IPS DF 4.7 (cell line): ENCODE data around the gene TEAD3.
"Not testable (repeated sequence)": the region's sequence is repeated elsewhere in the genome, so short reads cannot be mapped to it uniquely, and the experiment has no call there.

Experiments used
- DNase-seq: peaks from one replicate; pipeline ENCODE4 v3.0.0-alpha.2; 2013; ENCODE audit warnings: low spot score; ENCODE audit errors: extremely low read depth

TEAD3 gene

GRCh38 chr6:35496841-35497570 lies at the start of gene TEAD3:
TEAD3 (minus strand) TSS chr6:35497079.
- no peak for DNase-seq

- DNase-seq, result no peak
These were observed 48.0 kb upstream of the TEAD3 start for GRCh38 chr6:35544769-35545361.

GRCh38 chr6:35543459-35544193 lies 46.7 kb upstream of the TEAD3 start:
- no peak for DNase-seq

DNA sequence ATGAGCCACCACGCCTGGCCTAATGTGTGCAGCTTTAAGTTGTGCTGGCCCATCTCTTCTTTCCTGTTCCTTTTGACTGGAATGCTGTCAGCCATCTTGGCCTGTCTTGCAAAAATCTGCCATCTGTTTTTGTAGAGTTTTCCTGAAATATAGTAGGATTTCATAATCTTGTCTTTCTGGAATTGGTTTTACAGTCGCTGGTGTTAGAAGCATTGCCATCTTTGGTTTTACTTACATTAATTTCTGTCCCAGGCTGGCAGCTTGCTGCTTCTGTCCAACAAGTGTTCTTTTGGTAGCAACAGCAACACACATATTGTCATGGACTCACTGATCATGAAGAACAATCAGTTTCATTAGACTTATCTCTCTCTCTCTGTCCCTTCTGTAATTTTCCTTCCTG lies 45.0 kb upstream of the TEAD3 start:
- no peak for DNase-seq

- no peak for DNase-seq
These were observed 42.3 kb upstream of the TEAD3 start for GRCh38 chr6:35539223-35539622.

- DNase-seq, result not testable (repeated sequence)
These were observed 39.0 kb upstream of the TEAD3 start for GRCh38 chr6:35535847-35536246.

DNA sequence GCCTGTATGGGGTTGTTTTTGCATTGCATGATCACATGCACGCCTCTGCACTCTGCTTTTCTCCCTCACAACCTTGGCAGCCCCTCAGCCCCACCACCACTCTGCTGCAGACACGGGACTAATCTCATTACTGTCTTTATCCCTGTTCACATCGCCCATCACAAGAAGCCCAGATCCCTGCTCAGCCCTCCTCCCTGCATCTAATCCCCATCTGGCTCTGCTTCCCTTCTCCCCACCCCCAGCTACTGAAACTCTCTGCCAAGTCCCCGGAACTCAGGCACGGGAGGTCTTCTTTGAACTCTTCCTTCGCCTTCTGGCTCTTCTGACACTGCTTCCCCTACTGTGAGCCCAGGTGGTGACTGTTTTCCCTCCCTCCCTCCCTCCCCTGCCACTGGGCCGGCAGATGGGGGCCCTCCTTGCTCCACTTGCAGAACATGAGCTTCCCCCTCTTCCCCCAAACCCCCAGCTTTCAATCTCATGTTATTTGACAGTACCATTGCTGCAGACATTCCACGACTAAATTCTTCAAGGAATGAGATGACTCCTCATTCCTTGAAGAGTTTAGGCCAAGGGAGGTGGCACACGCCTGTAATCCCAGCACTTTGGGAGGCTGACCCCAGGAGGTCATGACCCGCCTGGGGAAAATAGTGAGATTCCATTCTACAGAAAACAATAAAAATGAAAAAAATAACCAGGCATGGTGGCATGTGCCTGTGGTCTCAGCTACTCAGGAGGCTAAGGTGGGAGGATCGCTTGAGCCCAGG lies 37.7 kb upstream of the TEAD3 start:
- DNase-seq, result no peak

- DNase-seq, result no peak
These were observed 37.1 kb upstream of the TEAD3 start for GRCh38 chr6:35533981-35534380.

DNA sequence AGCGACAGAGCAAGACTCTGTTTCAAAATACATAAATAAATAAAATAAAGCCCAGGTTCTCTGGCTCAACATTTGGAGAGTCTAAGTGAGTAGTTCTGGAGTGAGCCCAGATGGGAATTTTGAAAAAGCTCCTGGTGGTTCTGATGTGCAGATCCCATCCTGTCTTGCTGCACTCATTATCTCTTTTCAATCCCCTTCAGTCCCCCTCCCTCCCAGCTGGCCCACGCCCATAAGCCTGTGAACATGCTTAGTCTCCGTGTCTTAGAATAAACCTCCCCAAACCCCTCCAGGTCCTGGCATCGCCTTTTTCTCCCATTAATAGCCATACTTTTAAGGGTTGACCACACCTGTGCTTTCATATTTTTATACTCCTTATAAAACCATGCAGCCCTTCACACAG lies 35.2 kb upstream of the TEAD3 start:
- no peak for DNase-seq

GRCh38 chr6:35524380-35525020 lies 27.6 kb upstream of the TEAD3 start:
- DNase-seq, result no peak

DNA sequence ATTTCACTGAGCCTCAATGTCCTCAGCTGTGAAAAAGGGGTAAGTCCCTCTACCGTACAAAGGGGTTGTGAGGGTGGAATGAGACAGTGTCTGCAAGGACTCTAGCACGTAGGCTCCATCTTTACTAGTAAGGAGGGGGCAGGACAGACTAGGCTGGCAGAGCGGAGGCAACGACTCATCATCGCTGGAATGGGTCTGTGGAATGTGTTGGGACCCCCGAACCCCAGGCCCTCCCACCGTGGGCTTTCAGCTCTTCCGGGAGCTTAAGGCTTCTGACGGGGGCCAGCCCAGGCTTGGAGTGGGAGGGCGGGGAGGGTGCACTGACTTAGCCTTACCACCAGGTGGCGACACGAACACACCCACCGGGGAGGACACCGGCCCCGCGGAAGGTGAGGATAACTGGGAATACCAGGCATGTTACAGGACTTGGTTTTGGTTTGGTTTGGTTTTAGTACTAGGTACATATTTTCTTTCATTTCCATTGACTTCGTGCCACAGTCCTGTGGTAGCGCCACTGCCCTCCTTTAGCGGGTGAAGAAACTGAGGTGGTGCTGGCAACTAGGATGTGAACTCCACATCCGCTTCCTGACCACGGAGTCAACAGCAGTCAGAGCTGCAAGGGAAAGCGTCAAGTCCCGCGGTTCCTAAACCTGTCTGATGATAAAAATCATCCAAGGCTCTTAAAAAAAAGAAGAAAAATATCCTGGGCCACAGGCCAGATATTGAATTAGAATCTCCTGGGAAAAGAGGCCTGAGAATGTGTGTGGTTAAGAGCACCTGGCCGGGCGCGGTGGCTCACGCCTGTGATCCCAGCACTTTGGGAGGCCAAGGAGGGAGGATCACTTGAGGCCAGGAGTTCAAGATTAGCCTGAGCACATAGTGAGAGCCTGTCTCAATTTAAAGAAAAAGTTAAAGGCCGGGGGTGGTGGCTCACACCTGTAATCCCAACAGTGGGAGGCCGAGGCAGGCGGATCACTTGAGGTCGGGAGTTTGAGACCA lies 26.1 kb upstream of the TEAD3 start:
- DNase-seq, result no peak

- DNase-seq, result no peak
These were observed 25.3 kb upstream of the TEAD3 start for GRCh38 chr6:35522151-35522550.

DNA sequence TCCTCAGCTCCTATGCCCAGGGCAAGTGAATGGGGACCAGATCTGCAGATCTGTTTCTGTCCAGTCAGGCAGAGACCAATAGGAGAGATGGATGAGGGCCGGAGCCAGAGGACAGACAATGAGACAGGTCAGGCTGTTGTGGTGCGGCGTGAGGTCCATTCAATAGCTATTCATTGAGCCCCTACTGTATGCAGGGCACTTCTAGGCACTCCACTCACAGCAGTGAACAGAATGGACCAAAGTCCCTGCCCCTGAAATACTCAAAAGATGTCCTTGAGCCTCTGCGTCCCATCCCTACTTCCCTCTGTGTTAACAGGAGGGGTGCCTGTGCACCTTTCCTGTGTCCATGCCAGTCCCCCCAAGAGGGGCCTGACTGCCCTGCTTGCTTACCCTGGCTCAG lies 24.4 kb upstream of the TEAD3 start:
- DNase-seq, result no peak

- no peak for DNase-seq
These were observed 22.6 kb upstream of the TEAD3 start for GRCh38 chr6:35519313-35520015.

GRCh38 chr6:35518566-35519312 lies 21.9 kb upstream of the TEAD3 start:
- DNase-seq, result no peak

GRCh38 chr6:35517978-35518377 lies 21.1 kb upstream of the TEAD3 start:
- DNase-seq, result not testable (repeated sequence)

DNA sequence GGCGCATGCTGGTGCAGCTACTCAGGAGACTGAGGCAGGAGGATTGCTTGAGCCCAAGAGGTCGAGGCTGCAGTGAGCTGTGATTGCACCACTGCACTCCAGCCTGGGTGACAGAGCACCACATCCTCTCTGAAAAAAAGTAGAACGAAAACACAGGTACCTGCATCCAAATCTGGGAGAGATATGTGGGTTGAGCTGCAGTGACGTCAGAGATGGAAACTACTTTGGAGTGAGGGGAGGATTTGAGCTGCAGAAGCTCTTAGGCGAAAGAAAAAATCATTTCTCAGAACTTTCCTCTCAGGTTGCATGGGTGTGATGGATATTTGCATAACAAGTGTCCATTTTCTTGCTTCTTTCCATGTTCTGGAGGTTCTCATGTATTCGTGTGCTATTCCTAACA lies 19.8 kb upstream of the TEAD3 start:
- DNase-seq, result no peak

- not testable (repeated sequence) for DNase-seq
These were observed 19.1 kb upstream of the TEAD3 start for GRCh38 chr6:35515939-35516338.

GRCh38 chr6:35514587-35514986 lies 17.7 kb upstream of the TEAD3 start:
- DNase-seq, result no peak
